ENCODE data around the gene TCIRG1.

- TF ChIP-seq EZH2 (IDR thresholded peaks at IDR 0.05; ENCODE audit: low read length, unreplicated experiment) (no peak), CTCF (conservative IDR thresholded peaks at IDR 0.05; ENCODE audit: low read depth, low read length) (no peak), EZH2phosphoT487 (IDR thresholded peaks at IDR 0.05; ENCODE audit: borderline replicate concordance, low read length) (no peak)
These were observed 15.4 kb downstream of the TCIRG1 start for GRCh38 chr11:68053981-68054812.

Data from PC-3 (cell line).